AG08396 (cell line): ENCODE data around the gene HTRA3.
A peak's percentile ranks its signal among the peaks of the same experiment; 100 is the strongest.

ENCODE experiments used
- DNase-seq: peaks from one replicate; pipeline ENCODE4 v3.0.0; 2012; ENCODE audit warnings: low spot score, mixed read lengths

The HTRA3 gene

GRCh38 chr4:8280158-8280875 is 10.8 kb downstream of the HTRA3 start:
- DNase-seq = no peak

GRCh38 chr4:8280876-8281440 is 11.4 kb downstream of the HTRA3 start:
- DNase-seq = no peak

- peak; percentile 58 for DNase-seq
Observed at GRCh38 chr4:8281519-8282133, 12.1 kb downstream of the HTRA3 start.

- no peak for DNase-seq
Observed at GRCh38 chr4:8282134-8282641, 12.6 kb downstream of the HTRA3 start.

DNA sequence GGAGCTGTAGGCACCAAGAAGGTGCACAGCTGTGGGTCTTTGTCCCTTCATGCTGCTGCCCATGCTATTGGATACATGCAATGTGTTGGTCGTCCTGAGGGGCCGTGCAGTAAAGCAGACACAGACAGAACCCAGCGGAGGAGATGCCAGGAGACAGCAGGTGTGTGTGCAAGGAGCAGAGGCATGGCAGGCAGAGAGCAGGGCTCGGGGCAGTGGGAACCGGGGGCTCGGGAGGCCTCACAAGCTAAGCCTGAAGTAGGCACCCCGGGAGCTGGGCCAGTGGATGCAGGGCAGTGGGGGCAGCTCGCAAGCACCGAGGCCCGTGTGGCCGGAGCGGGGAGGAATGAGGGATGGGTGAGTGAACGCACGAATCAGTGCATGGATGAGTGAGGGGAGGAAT is 13.2 kb downstream of the HTRA3 start:
- no peak for DNase-seq

DNA sequence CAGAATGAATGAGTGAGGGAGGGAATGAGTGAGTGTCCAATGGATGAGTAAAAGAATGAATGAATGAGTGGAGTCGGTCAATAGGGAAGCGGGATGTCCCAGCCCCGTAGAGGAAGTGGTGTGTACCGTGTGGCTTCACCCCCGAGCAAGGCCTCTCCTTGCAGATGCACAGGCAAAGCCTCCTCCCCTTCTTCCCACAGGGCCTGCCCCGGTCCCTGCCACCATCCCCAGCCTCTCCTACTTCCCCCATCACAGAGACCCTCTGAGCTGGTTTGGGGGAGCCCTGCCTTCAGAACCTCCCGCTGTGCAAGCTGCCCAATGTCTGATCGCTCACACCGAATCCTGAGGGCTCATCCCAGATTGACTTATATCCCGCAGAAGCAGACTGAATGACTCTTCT is 13.6 kb downstream of the HTRA3 start:
- DNase-seq = no peak

DNA sequence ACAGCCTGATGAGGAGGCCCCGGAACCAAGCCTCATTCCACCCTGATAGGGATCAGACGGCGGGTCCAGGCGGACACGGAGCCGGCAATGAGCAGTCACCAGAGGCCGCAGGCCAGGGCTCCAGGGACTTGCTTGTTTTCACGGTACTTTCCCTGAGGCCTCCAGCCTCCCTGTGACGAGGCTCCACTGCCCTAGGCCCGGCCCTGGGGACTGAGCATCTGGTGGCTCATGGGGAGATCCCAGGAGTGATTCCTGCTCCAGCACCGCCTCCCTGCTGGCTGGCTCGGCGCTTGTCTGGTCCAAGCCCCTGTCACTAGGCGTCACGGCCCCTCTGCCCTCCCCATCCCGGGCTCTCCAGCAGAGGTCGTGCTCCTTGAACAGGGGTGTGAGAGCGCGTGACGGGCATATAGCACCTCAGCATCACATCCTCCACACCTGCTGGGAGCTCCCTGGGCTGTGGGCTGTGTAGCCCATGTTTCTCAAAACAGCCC is 14.1 kb downstream of the HTRA3 start:
- DNase-seq = no peak

- no peak for DNase-seq
Observed at GRCh38 chr4:8284391-8284790, 14.8 kb downstream of the HTRA3 start.

GRCh38 chr4:8285143-8285975 is 15.8 kb downstream of the HTRA3 start:
- no peak for DNase-seq

- DNase-seq = no peak
Observed at GRCh38 chr4:8285976-8286718, 16.6 kb downstream of the HTRA3 start.

GRCh38 chr4:8286719-8287342 is 17.3 kb downstream of the HTRA3 start:
- DNase-seq = no peak

GRCh38 chr4:8287343-8288280 is 18.1 kb downstream of the HTRA3 start:
- DNase-seq = no peak

DNA sequence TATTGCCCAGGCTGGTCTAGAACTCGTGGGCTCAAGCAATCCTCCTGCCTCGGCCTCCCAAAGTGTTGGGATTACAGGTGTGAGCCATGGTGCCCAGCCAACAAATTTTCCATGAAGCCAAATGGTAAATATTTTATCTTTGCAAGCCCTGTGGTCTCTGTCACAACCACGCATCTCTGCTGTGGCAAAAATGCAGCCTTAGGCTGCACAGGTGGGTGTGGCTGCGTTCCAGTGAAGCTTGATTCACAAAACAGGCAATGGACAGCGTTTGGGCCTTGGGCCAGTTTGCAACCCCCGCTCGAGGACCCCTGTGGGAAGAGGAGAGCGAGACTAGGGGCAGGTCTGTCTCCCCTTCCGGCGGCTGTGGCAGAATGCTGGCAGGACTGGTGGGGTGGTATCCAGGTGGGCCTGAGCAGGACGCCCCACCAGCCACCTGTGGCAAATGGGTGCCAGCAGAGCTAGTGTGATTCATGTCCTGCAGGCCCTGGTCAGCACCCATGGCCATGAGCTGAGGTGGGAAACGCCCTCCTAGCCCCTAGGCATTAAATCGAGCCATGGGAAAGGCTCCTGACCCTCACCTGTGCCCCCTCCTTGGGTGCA is 19.7 kb downstream of the HTRA3 start:
- no peak for DNase-seq

- no peak for DNase-seq
Observed at GRCh38 chr4:8289956-8290700, 20.6 kb downstream of the HTRA3 start.

DNA sequence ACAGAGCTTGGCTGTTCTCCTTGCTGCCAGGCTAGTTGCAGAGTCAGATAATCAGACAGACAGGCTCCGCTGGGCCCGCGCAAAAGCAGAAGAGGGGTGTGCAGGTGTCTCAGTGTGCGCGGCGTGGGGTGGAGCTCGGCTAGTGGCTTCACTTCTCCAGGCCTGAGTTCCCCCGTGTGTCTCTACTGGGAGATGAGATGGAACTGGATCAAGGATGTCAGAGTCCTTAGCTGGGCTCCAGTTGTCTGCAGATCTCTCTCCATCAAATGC is 21.1 kb downstream of the HTRA3 start:
- DNase-seq = no peak

DNA sequence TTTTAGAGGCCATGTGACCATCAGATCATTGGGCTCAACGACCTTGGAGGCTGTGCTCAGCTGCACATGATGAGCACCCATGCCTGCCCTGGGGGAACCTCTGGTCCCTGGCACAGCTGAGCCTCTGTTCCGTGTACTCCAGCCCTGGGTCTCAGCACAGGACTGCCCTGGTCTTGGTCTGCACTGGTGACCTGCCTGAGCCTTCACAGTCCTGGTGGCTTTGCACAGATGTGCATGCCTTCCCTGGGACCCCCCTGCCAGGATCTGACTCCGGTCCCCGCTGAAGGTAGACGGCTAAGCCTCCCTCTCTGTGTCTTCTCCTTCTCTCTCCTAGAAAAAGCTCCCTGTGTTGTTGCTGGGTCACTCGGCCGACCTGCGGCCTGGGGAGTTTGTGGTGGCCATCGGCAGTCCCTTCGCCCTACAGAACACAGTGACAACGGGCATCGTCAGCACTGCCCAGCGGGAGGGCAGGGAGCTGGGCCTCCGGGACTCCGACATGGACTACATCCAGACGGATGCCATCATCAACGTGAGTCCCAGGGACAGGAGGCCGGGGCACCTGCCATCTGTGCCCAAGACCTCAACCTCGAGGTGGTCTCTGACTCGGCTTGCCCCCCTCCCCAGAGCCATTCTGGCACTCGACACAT is 21.6 kb downstream of the HTRA3 start:
- no peak for DNase-seq

- DNase-seq = no peak
Observed at GRCh38 chr4:8291701-8292477, 22.3 kb downstream of the HTRA3 start.
